ENCODE results near the gene NNT. TPM values are rescaled to one million over a fixed set of nuclear protein-coding genes. Genes with fewer than 3 reads are reported as not detected.

NNT gene
- total and polyA plus RNA-seq, 2 of the 8 experiments (the other 6 are each of a cell fraction or from before 2014, with no cell fraction given) = 11.0 to 22.2 TPM

- Histone ChIP-seq H3K56ac (replicated peaks; ENCODE audit: insufficient read length, low read depth, low read length) (no peak overlapping the region), H3K9me3 (ENCODE audit: insufficient read depth in 2 of 2, low read depth in 1 of 2, low read length in 1 of 2) (no peaks in the 10 kb centered on the region), H3K79me2 (ENCODE audit: control insufficient read depth in 1 of 2, insufficient read depth in 2 of 2, low read length in 2 of 2) (no peaks in the 10 kb centered on the region), H3K27ac (ENCODE audit: low read depth, low read length) (no peak overlapping the region), H3K23me2 (ENCODE audit: low read depth, low read length) (no peaks in the 10 kb centered on the region), H3K9ac (replicated peaks in 1 of 4; ENCODE audit: extremely low read depth in 1 of 4, low read depth in 3 of 4, low read length in 3 of 4) (no peak overlapping the region), H3K4me2 (ENCODE audit: insufficient read depth in 1 of 2, low read depth in 2 of 2, low read length in 2 of 2) (no peak overlapping the region), H3K23ac (ENCODE audit: insufficient read length) (no peak overlapping the region), H2BK120ac (replicated peaks; ENCODE audit: low read depth, low read length) (no peak overlapping the region), H3K4me3 (ENCODE audit: extremely low read depth in 1 of 4, insufficient read depth in 2 of 4, low read depth in 3 of 4, low read length in 4 of 4) (no peak overlapping the region), H3K14ac (ENCODE audit: insufficient read length) (no peak overlapping the region), H2BK5ac (ENCODE audit: low read depth, low read length) (no peak overlapping the region), H4K8ac (ENCODE audit: extremely low read depth, insufficient read depth, low read length) (no peak overlapping the region), H2BK20ac (ENCODE audit: low read length) (no peak overlapping the region), H2BK15ac (ENCODE audit: low read length) (no peak overlapping the region), H3K79me1 (ENCODE audit: low read depth, low read length) (no peaks in the 10 kb centered on the region; the same call in 1 of the 2 replicates), H3K18ac (ENCODE audit: extremely low read depth, low read length) (no peak overlapping the region), H4K20me1 (replicated peaks in 1 of 2; ENCODE audit: control insufficient read depth in 1 of 2, insufficient read depth in 2 of 2, low read length in 2 of 2) (no peaks in the 10 kb centered on the region), H2BK12ac (ENCODE audit: low read depth, low read length) (no peak overlapping the region), H4K91ac (replicated peaks; ENCODE audit: insufficient read length, low read length) (no peak overlapping the region), H3K36me3 (ENCODE audit: control insufficient read depth in 2 of 4, insufficient read depth in 4 of 4, low read length in 3 of 4) (no peaks in the 10 kb centered on the region), H3K4me1 (replicated peaks in 1 of 4; ENCODE audit: control insufficient read depth in 3 of 4, insufficient read depth in 4 of 4, low read length in 3 of 4) (no peaks in the 10 kb centered on the region), H4K5ac (ENCODE audit: insufficient read length, low read depth, low read length) (no peak overlapping the region), H2AFZ (ENCODE audit: low read length) (no peak overlapping the region), H3K4ac (replicated peaks; ENCODE audit: insufficient read length, low read depth, low read length) (no peak overlapping the region), H3K27me3 (replicated peaks in 1 of 4; ENCODE audit: control insufficient read depth in 3 of 4, extremely low read depth in 1 of 4, insufficient read depth in 3 of 4, low read length in 3 of 4) (no peaks in the 10 kb centered on the region), H2AK5ac (ENCODE audit: low read depth, low read length) (no peak overlapping the region)
- WGBS, 2 experiments (ENCODE audit: extremely low coverage in 1 of 2, insufficient coverage in 1 of 2, insufficient read length in 1 of 2, insufficient replicate concordance in 2 of 2, low coverage in 1 of 2, low lambda C conversion rate in 2 of 2, missing lambda C conversion rate in 1 of 2) = 100% methylated on average over 1 of the region's 1 CpG; no CpG with 5 or more reads in 1 of the 2 experiments
- FAIRE-seq (no peak), DNase-seq (ENCODE audit: low read depth in 1 of 2, low spot score in 2 of 2) (no peak)
- ChIA-PET CTCF (ENCODE audit: partially characterized antibody) (interaction anchor here (1.7 kb wide), 1 partner anchor 10 kb away, joined by 6 read pairs; no protein-coding TSS in a partner anchor), POLR2A (ENCODE audit: partially characterized antibody) (no interaction called here)
- no peak for TF ChIP-seq RFX5 (IDR thresholded peaks at IDR 0.05; ENCODE audit: borderline replicate concordance, low read depth, low read length)
- no peak for TF ChIP-seq GABPA (IDR thresholded peaks at IDR 0.05; ENCODE audit: borderline replicate concordance, insufficient read depth, low read length)
- TF ChIP-seq EGR1 (IDR thresholded peaks at IDR 0.05; ENCODE audit: borderline replicate concordance, low read depth, low read length) = no peak
- TF ChIP-seq CHD2 (IDR thresholded peaks at IDR 0.05; ENCODE audit: low read length) = no peak
- no peak for TF ChIP-seq EZH2 (IDR thresholded peaks at IDR 0.05; ENCODE audit: low read depth, low read length, severe bottlenecking)
- no peak for TF ChIP-seq POLR2AphosphoS5 (IDR thresholded peaks at IDR 0.05; ENCODE audit: low read depth, low read length)
- TF ChIP-seq ZNF274 (IDR thresholded peaks at IDR 0.05; ENCODE audit: borderline replicate concordance, extremely low read depth, low read length) = no peak
- TF ChIP-seq CTCF (IDR thresholded peaks at IDR 0.05; ENCODE audit: control extremely low read depth in 1 of 3, insufficient read depth in 1 of 3, low read depth in 1 of 3, low read length in 3 of 3) = no peak
- TF ChIP-seq SIX5 (IDR thresholded peaks at IDR 0.05; ENCODE audit: low read depth, low read length) = no peak
- TF ChIP-seq POU5F1 (IDR thresholded peaks at IDR 0.05; ENCODE audit: low read depth, low read length) = no peak
- no peak for TF ChIP-seq BACH1 (IDR thresholded peaks at IDR 0.05; ENCODE audit: low read length)
- no peak for TF ChIP-seq CHD1 (IDR thresholded peaks at IDR 0.05; ENCODE audit: low read depth, low read length)
These were observed 34.4 kb downstream of the NNT start for GRCh38 chr5:43637416-43637815.
